Left cardiac atrium (tissue), 4 donors: Measurements from ENCODE around the gene TTC19. TPM values are rescaled to one million over a fixed set of nuclear protein-coding genes. Genes with fewer than 3 reads are reported as not detected.
"Not testable (repeated sequence)": the region's sequence is repeated elsewhere in the genome, so short reads cannot be mapped to it uniquely, and the experiment has no call there.

Experiments
- ATAC-seq, 2 donors: fragments of 200-7000 bp; cut with Tn5 transposase; one replicate each; pipeline ENCODE4 v1.9.1; 2020; ENCODE audit warnings: mild to moderate bottlenecking in 2 of 2, moderate library complexity in 2 of 2
- DNase-seq: peaks from one replicate; pipeline ENCODE4 v3.0.0-alpha.2; 2020
- intact Hi-C, 2 donors: fragments of 100-400 bp; cut with DNase I; formaldehyde crosslinking; loops; one replicate each; pipeline versions ENCODE4 v1.14.1 to v1.15.1; 2022 to 2023
- total RNA-seq, 2 donors: library from RNA; stranded (reverse); fragmentation: NEBNext Ultra II Directional; extraction: Animal tissue kit (Norgen Biotek cat#: 25700); gene quantifications; one replicate each; pipeline ENCODE4 v1.2.1, GENCODE V29; 2021
- donor health status: DM: no; HTN: yes; CAD: no.
- donor health status: DM: no; HTN: yes; CAD: no; lungs with severe emphysema.
- donor health status: DM: yes; HTN: yes; CAD: no.
- donor health status: Dilated cardiomyopathy.

Gene TTC19
- total RNA-seq, 2 donors from 2014 or later, result 22.1 to 39.6 TPM

GRCh38 chr17:16013943-16014407, 14.4 kb downstream of the TTC19 start:
- DNase-seq (no peak), ATAC-seq (peak; percentile 30 to 70)
- intact Hi-C loops, result no loop called here

GRCh38 chr17:16019347-16019746, 19.7 kb downstream of the TTC19 start:
- intact Hi-C loops, result no loop called here
- DNase-seq (no peak), ATAC-seq (no peak)

DNA sequence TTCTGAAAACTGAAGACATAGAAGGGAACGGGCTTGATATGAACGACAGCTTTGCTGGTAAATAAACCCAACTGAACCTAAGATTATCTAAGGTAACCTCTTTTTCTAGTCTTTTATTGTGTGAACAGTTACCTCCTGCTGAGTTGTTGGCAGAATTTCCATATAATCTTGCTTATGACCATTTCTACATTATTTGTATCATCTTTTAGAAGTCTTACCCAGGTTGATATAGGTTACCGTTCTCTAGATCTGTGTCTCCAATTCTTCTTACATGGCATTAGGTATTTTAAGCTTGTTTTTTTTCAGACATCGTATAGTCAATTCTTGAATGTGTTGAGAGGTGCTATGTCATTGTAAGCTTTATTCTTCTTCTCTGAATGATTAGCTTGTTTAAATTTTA, 24.3 kb downstream of the TTC19 start:
- DNase-seq, result no peak
- intact Hi-C loops, result no loop called here
- no peak for ATAC-seq

- intact Hi-C loops, result no loop called here
- ATAC-seq, result no peak
- DNase-seq, result no peak
These were observed 25.6 kb downstream of the TTC19 start for GRCh38 chr17:16025202-16025601.

GRCh38 chr17:16026895-16027294, 27.3 kb downstream of the TTC19 start:
- intact Hi-C loops, result no loop called here
- no peak for ATAC-seq
- no peak for DNase-seq

- peak; percentile 71 to 96 for ATAC-seq
- no peak for DNase-seq
- intact Hi-C loops, result no loop called here
These were observed 28.3 kb downstream of the TTC19 start for GRCh38 chr17:16027708-16028584.

DNA sequence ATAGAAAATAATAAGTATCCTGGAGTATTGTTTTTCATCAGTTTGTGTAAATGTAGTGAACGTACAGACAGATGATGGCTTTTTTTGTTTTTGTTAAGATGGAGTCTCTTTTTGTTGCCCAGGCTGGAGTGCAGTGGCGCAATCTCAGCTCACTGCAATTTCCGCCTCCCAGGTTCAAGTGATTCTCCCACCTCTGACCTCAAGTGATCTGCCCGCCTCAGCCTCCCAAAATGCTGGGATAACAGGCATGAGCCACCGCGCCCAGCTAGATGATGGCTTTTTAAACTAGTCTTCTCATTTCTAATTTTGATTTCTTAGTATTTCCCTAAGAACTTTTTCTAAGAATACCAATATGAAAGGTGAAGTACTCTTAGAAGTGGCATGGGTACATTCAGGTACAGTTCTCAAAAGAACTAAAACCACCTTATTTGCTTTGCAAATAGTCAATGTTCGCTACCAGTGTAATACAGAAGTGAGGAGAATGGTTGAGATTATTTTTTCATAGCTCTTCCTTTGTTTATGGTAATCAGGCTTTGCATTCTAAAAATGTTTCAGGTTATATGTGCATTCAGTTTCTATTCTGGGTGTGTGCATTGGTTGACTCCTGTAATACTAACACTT, 34.2 kb downstream of the TTC19 start:
- intact Hi-C loops, result no loop called here
- DNase-seq, result no peak
- ATAC-seq, result no peak

- DNase-seq, result no peak
- intact Hi-C loops, result no loop called here
- ATAC-seq, result no peak
These were observed 36.6 kb downstream of the TTC19 start for GRCh38 chr17:16036261-16036660.

- ATAC-seq, result no peak
- intact Hi-C loops, result no loop called here
- DNase-seq, result no peak
These were observed 38.0 kb downstream of the TTC19 start for GRCh38 chr17:16037636-16038035.

DNA sequence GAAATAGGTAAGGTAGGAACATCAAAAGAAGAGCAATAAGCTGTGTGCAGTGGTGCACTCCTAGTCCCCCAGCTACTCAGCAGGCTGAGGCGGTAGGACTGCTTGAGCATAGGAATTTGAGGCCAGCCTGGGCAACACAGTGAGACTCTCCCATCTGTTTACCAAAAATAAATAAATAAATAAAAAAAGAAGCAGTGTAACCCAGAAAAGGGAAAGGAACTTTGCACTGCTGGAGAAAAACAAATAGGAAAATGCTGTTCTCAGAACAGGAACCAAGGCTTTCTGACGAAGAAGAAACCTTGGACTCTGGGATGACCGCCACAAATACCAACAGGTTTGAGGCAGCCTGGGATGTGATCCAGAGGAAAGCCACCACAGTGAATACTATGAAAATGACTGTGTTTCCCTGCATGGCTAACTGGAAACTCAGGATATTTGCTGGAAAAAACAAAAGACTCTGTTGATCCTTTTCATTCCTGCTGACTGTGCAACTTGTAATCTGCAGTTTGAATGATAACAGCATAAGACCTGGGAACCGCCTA, 41.2 kb downstream of the TTC19 start:
- intact Hi-C loops, result no loop called here
- DNase-seq (no peak), ATAC-seq (peak in 1 of 2 donors; percentile 29)

- intact Hi-C loops, result no loop called here
- DNase-seq (no peak), ATAC-seq (no peak)
These were observed 44.9 kb downstream of the TTC19 start for GRCh38 chr17:16044487-16044886.

DNA sequence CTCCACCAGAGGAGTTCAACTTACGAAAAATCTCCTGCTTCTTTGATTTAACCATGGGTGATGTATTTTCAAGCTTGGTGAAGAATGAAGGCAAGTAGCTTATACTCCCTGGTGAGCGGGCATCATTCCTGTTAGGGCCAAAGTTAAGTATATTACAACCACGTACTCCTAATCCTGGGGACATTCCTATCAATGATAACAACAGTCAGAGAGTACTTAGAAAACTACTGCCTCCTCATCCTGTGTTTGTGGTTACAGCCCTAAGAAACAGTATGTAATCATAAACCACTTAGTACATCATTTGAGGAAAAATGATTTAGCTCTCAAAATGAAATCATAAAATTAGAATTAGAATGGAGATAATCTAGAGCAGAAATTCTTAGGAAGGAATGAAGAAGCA, 47.3 kb downstream of the TTC19 start:
- no peak for ATAC-seq

DNA sequence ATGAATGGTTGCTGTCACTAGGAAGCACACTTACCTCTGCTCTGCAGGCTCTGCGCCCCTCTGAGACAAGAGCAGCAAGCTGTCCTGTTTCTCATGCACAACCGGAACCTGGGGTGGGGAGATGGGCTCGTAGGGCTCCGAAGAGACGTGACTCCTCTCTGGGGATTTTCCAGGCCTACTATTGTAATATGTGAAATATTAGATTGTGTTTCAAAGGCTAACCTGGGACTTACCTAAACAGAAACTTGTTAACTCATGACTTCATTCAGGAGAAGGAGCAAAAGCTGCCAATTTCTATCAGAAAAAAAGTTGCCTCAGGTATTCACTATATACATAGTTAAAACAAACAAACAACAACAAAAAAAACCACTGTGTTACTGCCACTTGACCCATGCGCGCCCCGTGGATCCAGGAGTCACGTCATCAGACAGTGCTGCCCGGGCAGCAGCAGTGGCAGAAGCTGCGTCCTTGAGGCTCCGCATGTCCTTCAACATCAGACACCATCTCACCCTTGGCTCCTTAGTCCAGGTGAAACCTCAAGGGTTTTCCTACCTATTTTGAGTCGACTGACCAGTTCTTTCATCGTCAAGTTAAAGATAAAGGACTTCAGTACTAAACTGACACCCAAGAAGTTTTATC, 49.3 kb downstream of the TTC19 start:
- peak; percentile 19 to 50 for ATAC-seq
- no peak for DNase-seq
- intact Hi-C loops, result no loop called here

More for the DNA sequence above, 47.3 kb downstream of the TTC19 start:
- no peak for DNase-seq
- intact Hi-C loops, result no loop called here

DNA sequence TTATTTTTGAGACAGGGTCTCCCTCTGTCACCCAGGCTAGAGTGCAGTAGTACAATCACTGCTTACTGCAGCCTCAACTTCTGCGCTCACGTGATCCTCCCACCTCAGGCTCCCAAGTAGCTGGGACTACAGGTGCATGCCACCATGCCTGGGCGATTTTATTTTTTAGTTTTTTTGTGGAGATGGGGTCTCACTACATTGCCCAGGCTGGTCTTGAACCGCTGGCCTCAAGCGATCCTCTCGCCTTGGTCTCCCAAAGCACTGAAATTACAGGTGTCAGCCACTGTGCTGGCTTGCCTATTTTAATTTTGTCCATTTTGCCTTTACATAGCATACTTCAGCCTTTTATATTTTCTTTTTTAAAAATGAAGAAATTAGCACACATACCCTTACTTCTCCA, 51.2 kb downstream of the TTC19 start:
- no peak for ATAC-seq
- intact Hi-C loops, result no loop called here
- DNase-seq, result no peak

DNA sequence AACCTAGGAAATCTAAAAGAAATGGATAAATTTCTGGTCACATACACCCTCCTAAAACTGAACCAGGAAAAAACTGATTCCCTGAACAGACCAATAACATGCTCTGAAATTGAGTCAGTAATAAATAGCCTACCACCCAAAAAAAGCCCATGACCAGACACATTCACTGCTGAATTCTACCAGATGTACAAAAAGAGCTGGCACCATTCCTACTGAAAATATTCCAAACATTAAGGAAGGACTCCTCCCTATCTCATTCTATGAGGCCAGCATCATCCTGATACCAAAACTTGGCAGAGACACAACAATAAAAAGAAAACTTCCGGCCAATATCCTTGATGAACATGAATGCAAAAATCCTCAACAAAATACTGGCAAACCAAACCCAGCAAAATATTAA, 52.9 kb downstream of the TTC19 start:
- ATAC-seq (peak in 1 of 2 donors; percentile 56), DNase-seq (no peak)
- intact Hi-C loops, result no loop called here

- DNase-seq, intact Hi-C loops, ATAC-seq: not testable (repeated sequence)
These were observed 55.5 kb downstream of the TTC19 start for GRCh38 chr17:16055139-16055538.

DNA sequence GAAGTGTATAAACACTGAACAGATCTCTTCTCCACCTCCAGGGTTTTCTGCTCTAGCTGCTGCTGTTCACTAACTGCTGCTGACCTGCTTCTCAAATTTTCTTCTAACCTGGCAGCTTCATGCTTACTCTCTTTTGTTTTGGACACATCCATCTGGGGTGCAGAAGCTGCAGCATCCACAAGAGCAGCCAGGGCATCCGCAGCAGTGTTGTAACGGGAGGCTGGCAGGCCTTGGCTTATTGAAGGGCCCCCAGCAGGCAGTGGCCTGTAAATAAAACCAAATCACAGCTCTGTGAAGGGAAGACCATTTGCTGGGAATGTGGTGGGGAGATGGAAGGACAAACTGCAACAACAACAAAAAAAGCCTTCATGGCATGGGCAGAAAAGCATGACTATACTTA, 62.0 kb downstream of the TTC19 start:
- intact Hi-C loops, result no loop called here
- ATAC-seq (no peak), DNase-seq (no peak)

GRCh38 chr17:16066125-16066524, 66.5 kb downstream of the TTC19 start:
- intact Hi-C loops, result no loop called here
- ATAC-seq, result no peak
- no peak for DNase-seq

DNA sequence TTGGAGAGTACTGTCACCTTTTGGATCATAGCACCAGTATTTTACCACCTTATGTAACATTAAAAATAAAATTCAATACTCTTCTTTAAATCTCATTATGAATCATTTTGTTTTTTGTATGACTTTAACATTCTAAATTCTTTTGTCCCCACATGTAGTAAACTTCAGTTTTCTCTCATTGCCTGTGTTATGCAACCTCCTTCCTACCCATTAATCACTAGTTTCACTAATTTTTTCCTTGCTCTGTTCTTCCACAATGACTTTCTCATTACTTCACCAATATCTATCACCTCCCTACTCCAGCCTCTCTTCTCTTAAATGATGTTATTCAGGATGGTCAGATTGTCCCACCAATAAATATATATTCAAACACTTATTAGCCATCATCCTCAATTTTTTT, 68.7 kb downstream of the TTC19 start:
- intact Hi-C loops, result no loop called here
- DNase-seq (no peak), ATAC-seq (no peak)

GRCh38 chr17:16072031-16072430, 72.4 kb downstream of the TTC19 start:
- intact Hi-C loops, result no loop called here
- DNase-seq (no peak), ATAC-seq (no peak)
